Measurements from ENCODE around the gene BCL2.

DNA sequence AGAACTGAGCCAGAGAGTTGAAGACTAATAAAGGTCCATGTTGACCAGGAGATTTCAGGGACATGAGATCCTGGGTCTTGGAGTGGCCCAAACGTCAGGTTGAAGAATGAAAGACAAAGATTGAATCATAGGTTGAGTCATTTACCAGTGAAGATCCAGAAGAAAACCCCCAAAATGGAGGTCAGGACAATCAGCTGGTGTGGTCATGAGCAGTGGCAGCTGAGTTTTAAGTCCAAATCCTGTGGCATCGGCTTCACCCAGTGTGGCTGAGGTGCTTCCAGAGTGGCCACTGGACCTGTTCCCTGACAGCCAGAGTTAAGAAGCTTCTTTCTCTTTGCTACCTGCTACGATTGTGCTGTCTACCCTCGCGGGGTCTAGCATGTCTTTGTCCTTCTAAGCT, 234.0 kb downstream of the BCL2 start:
- TF ChIP-seq EZH2 (IDR thresholded peaks at IDR 0.05) (no peak), POLR2AphosphoS5 (IDR thresholded peaks at IDR 0.05; ENCODE audit: borderline replicate concordance, low read depth, low read length) (no peak)

Measured in SK-N-MC (cell line).